NCI-H2227 (cell line): ENCODE results near the gene LAMA3.

Experiments
- DNase-seq: peaks from one replicate; lab custom pipeline; 2025; ENCODE audit not compliant: unreplicated experiment; lab: John Stamatoyannopoulos, UW

Gene LAMA3

DNA sequence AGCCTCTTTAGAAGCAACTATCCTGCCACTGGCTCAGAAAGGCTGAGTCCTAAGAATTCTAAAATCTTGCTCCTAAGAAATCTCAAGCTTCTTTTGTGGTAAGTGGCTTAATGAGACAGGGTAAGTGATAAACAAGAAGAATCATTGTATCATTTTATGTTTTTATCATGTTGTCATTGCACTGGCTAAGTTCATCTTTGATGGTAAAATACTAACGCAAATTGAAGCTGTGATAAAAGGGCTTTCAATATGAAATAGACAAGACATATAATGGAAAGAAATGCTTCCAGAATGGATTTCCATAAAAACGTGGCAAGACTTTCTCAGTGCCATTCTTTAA lies 303.7 kb downstream of the LAMA3 start:
- DNase-seq = no peak

DNA sequence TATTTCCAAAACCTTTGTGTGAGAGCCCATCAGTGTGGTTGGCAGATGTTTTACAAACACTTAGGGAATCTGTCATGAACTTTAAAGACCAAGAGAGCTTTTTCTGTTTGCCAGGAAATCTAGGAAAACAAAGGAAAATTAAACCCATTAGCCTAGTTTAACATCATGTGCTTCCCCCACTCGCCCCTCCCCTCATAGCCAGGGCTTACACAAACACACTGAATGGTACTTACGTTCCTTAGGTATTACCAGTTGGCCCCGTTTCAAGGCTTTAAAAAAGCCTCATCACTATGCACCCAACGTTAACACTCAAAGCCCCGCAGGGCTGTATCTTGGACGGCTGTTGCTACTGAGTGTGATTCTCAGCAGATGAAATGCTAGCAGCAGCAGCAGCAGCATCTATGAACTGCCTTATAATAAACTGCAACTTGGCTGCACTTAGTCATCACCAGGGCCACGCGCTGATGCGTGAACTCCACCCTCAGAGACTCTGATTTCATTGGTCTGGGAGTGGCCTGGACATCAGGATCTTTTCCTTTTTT lies 305.2 kb downstream of the LAMA3 start:
- peak; percentile 85 for DNase-seq

DNA sequence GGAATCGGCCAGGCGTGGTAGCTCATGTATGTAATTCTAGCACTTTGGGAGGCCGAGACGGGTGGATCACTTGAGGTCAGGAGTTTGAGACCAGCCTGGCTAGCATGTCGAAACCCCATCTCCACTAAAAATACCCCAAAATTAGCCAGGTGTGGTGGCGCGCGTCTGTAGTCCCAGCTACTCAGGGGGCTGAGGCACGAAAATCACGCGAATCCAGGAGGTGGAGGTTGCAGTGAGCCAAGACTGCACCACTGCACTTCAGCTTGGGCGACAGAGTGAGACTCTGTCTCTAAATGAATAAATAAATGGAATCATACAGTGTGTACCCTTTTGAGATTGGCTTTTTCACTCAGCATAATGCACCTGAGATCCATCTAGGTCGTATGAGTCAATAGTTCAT lies 305.9 kb downstream of the LAMA3 start:
- DNase-seq = no peak

DNA sequence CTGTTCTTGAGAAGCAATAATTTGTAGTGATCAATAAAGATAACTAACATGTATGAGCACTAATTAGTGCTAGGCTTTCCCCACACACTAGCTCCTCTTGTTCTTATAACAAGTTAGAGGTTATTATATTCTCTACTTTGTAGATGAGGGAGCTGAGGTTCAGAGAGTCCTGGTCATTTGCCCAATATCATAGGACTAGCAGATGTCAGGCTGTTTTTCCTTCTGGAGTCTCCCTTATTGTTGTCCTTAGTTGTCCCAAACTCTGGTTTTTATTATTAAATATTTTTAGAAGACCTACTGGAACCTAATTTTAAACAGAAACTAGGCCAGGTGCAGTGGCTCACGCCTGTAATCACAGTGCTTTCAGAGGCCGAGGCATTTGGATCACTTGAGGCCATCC lies 308.8 kb downstream of the LAMA3 start:
- no peak for DNase-seq

DNA sequence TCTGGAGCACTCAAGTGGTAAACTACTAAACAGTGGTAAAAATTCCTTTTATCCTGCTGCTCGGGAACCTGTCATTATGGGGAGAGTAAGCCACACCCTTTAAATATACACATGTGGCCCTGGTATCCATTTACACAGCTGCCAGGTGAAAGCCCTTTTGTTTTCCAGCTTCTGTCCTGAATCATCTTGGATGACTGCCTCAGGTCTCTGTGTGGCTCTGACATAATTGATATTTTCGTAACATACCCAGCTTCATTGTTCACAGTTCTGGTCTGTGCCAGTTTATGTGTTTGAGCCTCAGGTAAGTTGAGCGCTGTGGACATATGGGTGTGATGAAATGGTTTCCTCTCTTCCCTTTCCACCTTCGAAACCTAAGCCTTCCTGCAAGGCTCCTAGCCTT lies 309.6 kb downstream of the LAMA3 start:
- DNase-seq = peak; percentile 92

DNA sequence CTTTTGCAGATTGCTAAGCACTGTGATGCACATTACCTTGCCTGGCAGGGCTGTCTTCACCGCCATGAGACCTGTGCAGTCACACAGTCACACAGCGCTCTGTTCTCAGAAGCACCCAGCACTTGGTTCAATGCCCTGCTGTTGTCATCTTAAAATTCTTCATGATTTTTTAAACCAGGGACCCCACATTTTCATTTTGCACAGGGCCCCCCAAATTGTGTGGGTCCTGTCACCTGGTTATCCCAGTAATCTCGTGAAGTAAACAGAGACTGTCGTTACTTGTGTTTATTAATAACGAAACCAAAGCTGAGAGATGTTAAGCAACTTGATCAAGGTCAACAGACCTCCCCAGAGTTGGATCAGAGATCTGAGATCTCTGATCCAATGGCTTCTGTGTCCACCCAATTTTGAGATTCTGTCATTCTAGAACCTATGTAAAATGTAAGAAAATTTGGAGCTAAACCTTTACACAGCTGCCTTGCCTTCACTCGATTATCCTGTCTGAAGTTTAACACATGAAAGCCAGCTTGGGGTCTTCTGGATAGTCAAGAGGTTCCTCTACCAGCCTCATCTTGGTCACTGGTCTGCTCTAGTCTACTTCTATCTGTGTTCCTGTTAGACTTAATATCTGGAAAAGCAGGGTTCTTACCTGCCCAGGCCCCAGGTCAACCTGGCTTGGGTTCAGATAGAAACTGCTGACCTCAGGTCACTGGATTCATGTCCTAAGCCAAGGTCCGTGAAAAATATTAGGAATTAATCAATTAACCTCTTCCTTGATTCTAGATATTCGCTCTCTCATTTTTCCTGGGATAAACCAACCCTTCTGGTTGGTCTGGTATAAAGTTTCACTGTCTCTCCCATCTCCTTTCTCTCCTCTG lies 311.6 kb downstream of the LAMA3 start:
- DNase-seq = no peak

DNA sequence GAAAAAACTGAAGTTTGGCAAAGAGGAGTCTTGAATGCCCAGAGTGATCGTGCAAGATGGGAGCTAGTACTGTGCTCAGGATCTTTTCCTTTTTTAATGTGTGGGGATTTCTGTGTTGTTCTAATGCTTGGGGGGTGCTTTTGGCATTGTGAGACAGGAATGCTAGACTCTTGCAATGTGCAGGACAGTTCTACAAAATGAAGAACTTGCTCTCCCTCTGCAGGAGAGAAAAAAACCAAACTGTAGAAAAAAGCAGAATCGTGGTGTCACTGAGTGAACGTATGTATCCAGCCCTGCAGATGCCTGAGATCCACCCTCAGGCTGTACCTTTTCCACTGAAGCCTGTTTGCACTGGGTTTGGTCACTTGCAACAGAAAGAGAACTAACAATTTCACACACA lies 313.2 kb downstream of the LAMA3 start:
- no peak for DNase-seq

DNA sequence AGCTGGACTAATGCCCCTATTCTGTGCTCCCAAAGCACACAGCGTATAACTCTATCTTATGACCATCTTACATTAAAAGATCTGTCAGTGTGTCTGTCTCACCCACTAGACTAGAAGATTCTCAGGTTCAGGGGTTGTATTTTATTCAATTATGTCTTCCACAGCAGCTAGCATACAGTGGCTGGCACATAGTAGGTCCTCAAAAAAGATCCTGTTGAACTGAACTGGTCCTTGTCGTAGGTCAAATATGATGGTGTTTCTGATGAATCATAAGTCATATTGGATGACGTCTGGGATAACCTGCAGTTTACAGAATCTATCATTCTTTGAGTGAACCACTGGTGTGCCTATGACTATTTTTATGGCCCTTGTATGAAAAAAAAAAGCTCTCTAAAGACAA lies 314.0 kb downstream of the LAMA3 start:
- no peak for DNase-seq

DNA sequence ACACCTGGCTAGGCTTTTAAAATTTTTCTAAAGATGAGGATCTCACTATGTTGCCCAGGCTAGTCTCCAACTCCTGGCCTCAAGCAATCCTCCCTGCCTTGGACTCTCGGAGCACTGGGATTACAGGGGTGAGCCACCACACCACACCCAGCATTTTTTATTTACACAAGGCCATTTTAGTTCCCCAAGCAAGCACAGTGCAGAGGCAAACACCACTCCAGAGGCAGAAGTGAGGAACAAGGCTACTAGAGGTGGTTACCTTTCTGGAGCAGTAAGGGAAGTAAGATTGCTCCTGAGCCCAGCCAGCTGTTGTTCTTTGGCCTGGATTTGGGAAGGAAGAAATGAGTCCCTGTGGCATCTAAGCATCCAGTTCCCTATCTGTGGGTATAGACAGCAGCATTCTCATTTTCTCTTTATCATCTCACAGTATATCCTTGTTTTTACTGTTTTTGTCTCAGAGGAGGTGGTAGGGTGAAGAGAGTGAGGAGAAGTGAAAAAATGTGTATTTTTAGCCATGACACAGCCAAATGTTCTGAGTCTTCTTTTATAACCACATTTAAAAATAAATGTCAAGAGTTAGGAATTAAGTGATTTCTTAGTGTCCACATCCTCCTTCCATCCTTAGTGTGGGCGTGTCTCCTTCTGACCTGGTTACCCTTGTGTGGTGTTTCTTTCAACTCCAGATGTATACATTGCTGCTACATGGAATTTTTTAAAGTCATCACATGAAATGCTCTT lies 314.8 kb downstream of the LAMA3 start:
- DNase-seq = no peak
